ENCODE measurements around the gene SRBD1.

DNA sequence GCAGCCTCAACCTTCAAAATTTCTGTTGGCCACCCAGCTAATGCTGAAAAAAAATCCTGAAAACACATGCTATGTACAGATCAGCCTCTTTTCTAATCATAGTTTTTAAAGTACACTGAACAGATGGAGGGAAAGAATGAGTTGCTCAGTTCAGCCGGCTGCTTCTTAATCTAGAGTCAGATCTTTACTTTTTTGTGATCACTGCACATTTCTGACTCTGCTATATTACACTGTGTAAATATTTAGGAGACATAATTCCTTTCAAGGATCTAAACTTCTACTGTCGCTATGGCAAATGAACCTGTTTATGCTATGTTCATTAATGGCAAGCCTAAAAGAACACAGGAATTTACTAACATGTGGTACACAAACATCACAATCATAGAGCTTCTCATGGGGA is 114.2 kb downstream of the SRBD1 start:
- TF ChIP-seq, protein P1, sequence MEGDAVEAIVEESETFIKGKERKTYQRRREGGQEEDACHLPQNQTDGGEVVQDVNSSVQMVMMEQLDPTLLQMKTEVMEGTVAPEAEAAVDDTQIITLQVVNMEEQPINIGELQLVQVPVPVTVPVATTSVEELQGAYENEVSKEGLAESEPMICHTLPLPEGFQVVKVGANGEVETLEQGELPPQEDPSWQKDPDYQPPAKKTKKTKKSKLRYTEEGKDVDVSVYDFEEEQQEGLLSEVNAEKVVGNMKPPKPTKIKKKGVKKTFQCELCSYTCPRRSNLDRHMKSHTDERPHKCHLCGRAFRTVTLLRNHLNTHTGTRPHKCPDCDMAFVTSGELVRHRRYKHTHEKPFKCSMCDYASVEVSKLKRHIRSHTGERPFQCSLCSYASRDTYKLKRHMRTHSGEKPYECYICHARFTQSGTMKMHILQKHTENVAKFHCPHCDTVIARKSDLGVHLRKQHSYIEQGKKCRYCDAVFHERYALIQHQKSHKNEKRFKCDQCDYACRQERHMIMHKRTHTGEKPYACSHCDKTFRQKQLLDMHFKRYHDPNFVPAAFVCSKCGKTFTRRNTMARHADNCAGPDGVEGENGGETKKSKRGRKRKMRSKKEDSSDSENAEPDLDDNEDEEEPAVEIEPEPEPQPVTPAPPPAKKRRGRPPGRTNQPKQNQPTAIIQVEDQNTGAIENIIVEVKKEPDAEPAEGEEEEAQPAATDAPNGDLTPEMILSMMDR (IDR thresholded peaks at IDR 0.05) = no peak
- TF ChIP-seq POLR2A (IDR thresholded peaks at IDR 0.05) = no peak

Data from breast epithelium (tissue), 3 donors.